GM23248 (cell line): ENCODE measurements around the gene SNAPC1.

Source experiments
- EZH2 ChIP-seq: fragments of 200-600 bp; sonication (generic); IDR thresholded peaks from 2 replicates; pipeline ENCODE4 v1.6.1; 2018; ENCODE audit warnings: antibody characterized with exemption, mild to moderate bottlenecking; ENCODE audit not compliant: insufficient read depth, poor library complexity, severe bottlenecking
- EZH2phosphoT487 ChIP-seq: fragments of 200-600 bp; sonication (generic); IDR thresholded peaks from 2 replicates; pipeline ENCODE4 v1.6.1; 2018; ENCODE audit warnings: antibody characterized with exemption, moderate library complexity, mild to moderate bottlenecking, low read depth; ENCODE audit not compliant: insufficient read depth

- no peak for TF ChIP-seq EZH2
- no peak for TF ChIP-seq EZH2phosphoT487
These were observed 7.4 kb upstream of the SNAPC1 start for GRCh38 chr14:61754627-61755381.
